CD4-positive, alpha-beta T cell (primary cell): Measurements from ENCODE around the gene CACHD1. TPM values are rescaled to one million over a fixed set of nuclear protein-coding genes. Genes with fewer than 3 reads are reported as not detected.

Experiments
- ATAC-seq: fragments of 200-7000 bp; cut with Tn5 transposase; one replicate; pipeline ENCODE4 v1.10.0; 2022; ENCODE audit warnings: mild to moderate bottlenecking; ENCODE audit not compliant: poor library complexity
- CTCF ChIA-PET: fragments of 350-600 bp; sonication (Branson Sonifier 250); formaldehyde crosslinking; loops from one replicate; lab custom pipeline; 2021; ENCODE audit warnings: antibody characterized with exemption, inconsistent platforms; lab: Charles Lee
- POLR2A ChIA-PET: fragments of 350-600 bp; sonication (Branson Sonifier 250); formaldehyde crosslinking; loops from one replicate; lab custom pipeline; 2021; ENCODE audit warnings: antibody characterized with exemption, inconsistent platforms; lab: Charles Lee
- DNase-seq, 14 experiments: peaks; one replicate each; pipeline ENCODE4 v3.0.0-alpha.2; 2013 to 2020; ENCODE audit warnings: mixed read lengths in 2 of 14
- H3K27ac ChIP-seq, 2 donors: one replicate each; pipeline versions ENCODE4 v1.5.1 to v1.7.0; 2013; ENCODE audit warnings: low read length in 2 of 2, low read depth in 1 of 2, mild to moderate bottlenecking in 1 of 2
- H3K27me3 ChIP-seq, 2 experiments: 1 replicate in 1 of 2; 2 replicates in 1 of 2; pipeline versions ENCODE4 v1.6.1 to v1.7.0; 2013; ENCODE audit warnings: low read length in 2 of 2, control low read depth in 1 of 2, mild to moderate bottlenecking in 1 of 2, moderate library complexity in 1 of 2; ENCODE audit not compliant: insufficient read depth in 2 of 2, control insufficient read depth in 1 of 2
- H3K36me3 ChIP-seq: one replicate; pipeline ENCODE4 v1.6.1; 2013; ENCODE audit warnings: low read length, control low read depth; ENCODE audit not compliant: insufficient read depth
- H3K4me1 ChIP-seq: one replicate; pipeline ENCODE4 v1.6.1; 2013; ENCODE audit warnings: low read length, control low read depth; ENCODE audit not compliant: insufficient read depth
- H3K4me3 ChIP-seq: one replicate; pipeline ENCODE4 v1.5.1; 2013; ENCODE audit warnings: mild to moderate bottlenecking, low read length, moderate library complexity
- H3K9me3 ChIP-seq, 2 experiments: 1 replicate in 1 of 2; 2 replicates in 1 of 2; pipeline versions ENCODE4 v1.6.1 to v1.7.0; 2013; ENCODE audit warnings: low read length in 2 of 2, mild to moderate bottlenecking in 2 of 2, control low read depth in 1 of 2, moderate library complexity in 1 of 2; ENCODE audit not compliant: control insufficient read depth in 1 of 2, insufficient read depth in 1 of 2
- H3K27ac Mint-ChIP-seq: one replicate; pipeline ENCODE4 v1.8.0; 2020; ENCODE audit warnings: mixed read lengths
- H3K27me3 Mint-ChIP-seq: one replicate; pipeline ENCODE4 v1.8.0; 2021; ENCODE audit warnings: mixed read lengths
- H3K36me3 Mint-ChIP-seq: one replicate; pipeline ENCODE4 v1.8.0; 2021; ENCODE audit warnings: low read depth, mixed read lengths
- H3K4me1 Mint-ChIP-seq: one replicate; pipeline ENCODE4 v1.8.0; 2021; ENCODE audit warnings: low read depth, mixed read lengths
- H3K4me3 Mint-ChIP-seq: one replicate; pipeline ENCODE4 v1.8.0; 2020; ENCODE audit warnings: mild to moderate bottlenecking, mixed read lengths
- H3K9me3 Mint-ChIP-seq: one replicate; pipeline ENCODE4 v1.8.0; 2020; ENCODE audit warnings: mixed read lengths
- intact Hi-C, 2 experiments: fragments of 100-400 bp; cut with DNase I in 1 of 2; cut with micrococcal nuclease in 1 of 2; formaldehyde crosslinking; loops; one replicate each; pipeline versions ENCODE4 v1.15.1 to v1.9.0; 2023 to 2025; cut with DNase I, micrococcal nuclease
- total RNA-seq, 174 experiments: library from RNA in 2 of 174; stranded (reverse) in 2 of 174; gene quantifications; one replicate each; pipeline ENCODE4 v1.2.3 and lab custom pipeline; 2021 to 2026
- TF ChIP-seq, protein P1 (sequence below): fragments of 200-600 bp; IDR thresholded peaks from one replicate; pipeline ENCODE4 v1.8.0; 2022; ENCODE audit warnings: antibody characterized with exemption, mild to moderate bottlenecking

CACHD1 gene
- total RNA-seq, 2 experiments from 2014 or later, result 6.2 to 7.1 TPM

DNA sequence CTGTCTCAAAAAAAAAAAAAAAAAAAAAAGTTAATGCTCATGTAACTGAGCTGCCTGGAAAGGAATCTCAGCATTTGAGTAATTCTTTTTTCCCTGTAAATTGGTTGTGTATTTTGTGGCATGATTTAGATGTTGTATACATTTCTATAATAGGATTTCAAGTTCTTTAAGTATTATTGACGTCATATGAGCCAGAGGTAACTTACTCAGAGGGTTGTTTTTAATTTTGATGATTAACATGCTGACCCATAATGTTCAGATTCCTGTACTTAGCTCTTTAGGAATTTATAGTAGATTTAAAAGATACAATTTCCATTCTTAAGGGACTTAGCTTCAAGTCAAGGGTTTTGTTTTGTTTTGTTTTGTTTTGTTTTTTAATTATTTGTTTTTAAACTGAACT is 120.4 kb downstream of the CACHD1 start:
- no peaks in the 10 kb centered on the region for H3K36me3 Mint-ChIP-seq
- Histone ChIP-seq H3K27ac (no peak overlapping the region), H3K36me3 (no peaks in the 10 kb centered on the region), H3K4me3 (no peak overlapping the region), H3K27me3 (no peaks in the 10 kb centered on the region), H3K9me3 (no peaks in the 10 kb centered on the region), H3K4me1 (no peaks in the 10 kb centered on the region)
- POLR2A ChIA-PET, result no interaction called here
- no peaks in the 10 kb centered on the region for H3K9me3 Mint-ChIP-seq
- H3K4me3 Mint-ChIP-seq, result no peak overlapping the region
- TF ChIP-seq, protein P1, sequence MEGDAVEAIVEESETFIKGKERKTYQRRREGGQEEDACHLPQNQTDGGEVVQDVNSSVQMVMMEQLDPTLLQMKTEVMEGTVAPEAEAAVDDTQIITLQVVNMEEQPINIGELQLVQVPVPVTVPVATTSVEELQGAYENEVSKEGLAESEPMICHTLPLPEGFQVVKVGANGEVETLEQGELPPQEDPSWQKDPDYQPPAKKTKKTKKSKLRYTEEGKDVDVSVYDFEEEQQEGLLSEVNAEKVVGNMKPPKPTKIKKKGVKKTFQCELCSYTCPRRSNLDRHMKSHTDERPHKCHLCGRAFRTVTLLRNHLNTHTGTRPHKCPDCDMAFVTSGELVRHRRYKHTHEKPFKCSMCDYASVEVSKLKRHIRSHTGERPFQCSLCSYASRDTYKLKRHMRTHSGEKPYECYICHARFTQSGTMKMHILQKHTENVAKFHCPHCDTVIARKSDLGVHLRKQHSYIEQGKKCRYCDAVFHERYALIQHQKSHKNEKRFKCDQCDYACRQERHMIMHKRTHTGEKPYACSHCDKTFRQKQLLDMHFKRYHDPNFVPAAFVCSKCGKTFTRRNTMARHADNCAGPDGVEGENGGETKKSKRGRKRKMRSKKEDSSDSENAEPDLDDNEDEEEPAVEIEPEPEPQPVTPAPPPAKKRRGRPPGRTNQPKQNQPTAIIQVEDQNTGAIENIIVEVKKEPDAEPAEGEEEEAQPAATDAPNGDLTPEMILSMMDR, result no peak
- H3K27me3 Mint-ChIP-seq, result no peaks in the 10 kb centered on the region
- H3K27ac Mint-ChIP-seq, result no peak overlapping the region
- intact Hi-C loops, result no loop called here
- H3K4me1 Mint-ChIP-seq, result peaks cover 11% of the 10 kb centered on the region
- CTCF ChIA-PET, result no interaction called here
- ATAC-seq (no peak), DNase-seq (no peak)

DNA sequence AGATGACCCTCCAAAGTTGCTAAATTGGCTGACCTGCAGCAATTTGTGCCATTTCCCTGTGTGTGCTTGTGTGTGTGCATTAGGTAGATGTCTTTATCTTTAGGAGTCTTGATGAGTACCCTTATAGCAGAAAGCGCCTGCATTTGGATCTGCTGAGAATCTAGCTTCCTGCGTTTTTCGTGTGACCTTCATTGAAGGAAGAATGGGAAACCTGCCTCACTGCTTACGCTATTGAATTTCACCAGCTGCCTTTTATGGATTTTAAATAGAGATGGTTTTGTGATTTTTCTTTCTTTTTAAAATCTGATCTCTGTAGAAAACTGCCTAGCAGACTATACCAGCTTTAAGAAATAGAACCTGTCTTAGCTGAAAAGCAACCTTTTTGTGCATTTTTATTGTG is 124.5 kb downstream of the CACHD1 start:
- H3K4me3 Mint-ChIP-seq, result no peak overlapping the region
- intact Hi-C loops, result no loop called here
- H3K36me3 Mint-ChIP-seq, result no peaks in the 10 kb centered on the region
- H3K4me3 ChIP-seq, result no peak overlapping the region
- CTCF ChIA-PET, result no interaction called here
- H3K9me3 ChIP-seq, result no peaks in the 10 kb centered on the region
- H3K36me3 ChIP-seq, result no peaks in the 10 kb centered on the region
- no peaks in the 10 kb centered on the region for H3K27me3 Mint-ChIP-seq
- no peak overlapping the region for H3K27ac Mint-ChIP-seq
- no peaks in the 10 kb centered on the region for H3K9me3 Mint-ChIP-seq
- TF ChIP-seq, protein P1, result no peak
- POLR2A ChIA-PET, result interaction anchor here (0.8 kb wide), 1 partner anchor 98 kb away, joined by 3 read pairs; no protein-coding TSS in a partner anchor
- no peak overlapping the region for H3K27ac ChIP-seq
- peaks cover 8% of the 10 kb centered on the region for H3K4me1 Mint-ChIP-seq
- H3K4me1 ChIP-seq, result no peaks in the 10 kb centered on the region
- no peak for ATAC-seq
- DNase-seq, result no peak
- H3K27me3 ChIP-seq, result no peaks in the 10 kb centered on the region

DNA sequence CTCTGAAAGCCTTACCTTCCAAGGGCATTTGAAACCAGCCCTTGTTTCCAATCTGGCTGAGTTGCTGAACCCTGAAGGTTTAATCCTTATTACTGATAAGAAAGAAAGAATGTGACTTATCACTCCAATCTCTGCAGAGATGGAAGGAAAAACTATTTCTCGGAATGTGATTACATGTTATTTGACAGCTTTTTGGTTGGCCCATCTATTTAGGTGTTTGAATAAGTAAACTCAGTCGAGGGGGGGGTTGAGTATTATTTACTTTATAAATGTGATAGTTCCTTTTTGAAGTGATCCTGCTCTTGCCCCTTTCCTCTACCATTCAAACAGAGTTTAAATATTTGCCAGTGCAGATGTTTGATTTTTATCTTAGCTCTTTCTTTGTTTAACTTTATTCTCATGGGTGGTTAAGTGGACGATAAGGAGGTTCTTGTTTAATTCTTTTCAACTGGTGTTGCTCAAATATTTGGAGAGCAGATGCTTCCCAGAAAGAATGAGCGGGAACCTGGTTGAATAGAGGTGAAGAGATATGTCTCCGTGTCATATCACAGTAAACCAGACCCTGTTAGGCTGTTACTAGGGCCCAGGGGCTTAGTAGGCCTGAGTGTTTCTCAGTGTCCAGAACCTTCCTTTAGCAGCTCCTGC is 126.1 kb downstream of the CACHD1 start:
- no peaks in the 10 kb centered on the region for H3K9me3 ChIP-seq
- H3K4me1 ChIP-seq, result no peaks in the 10 kb centered on the region
- DNase-seq (no peak), ATAC-seq (no peak)
- peaks cover 8% of the 10 kb centered on the region for H3K4me1 Mint-ChIP-seq
- ChIA-PET POLR2A (no interaction called here), CTCF (no interaction called here)
- no peaks in the 10 kb centered on the region for H3K27me3 Mint-ChIP-seq
- TF ChIP-seq, protein P1, result no peak
- H3K4me3 ChIP-seq, result no peak overlapping the region
- no peaks in the 10 kb centered on the region for H3K9me3 Mint-ChIP-seq
- no peak overlapping the region for H3K27ac ChIP-seq
- intact Hi-C loops, result no loop called here
- H3K27me3 ChIP-seq, result no peaks in the 10 kb centered on the region
- H3K36me3 Mint-ChIP-seq, result no peaks in the 10 kb centered on the region
- no peaks in the 10 kb centered on the region for H3K36me3 ChIP-seq
- no peak overlapping the region for H3K4me3 Mint-ChIP-seq
- no peak overlapping the region for H3K27ac Mint-ChIP-seq
